ENCODE results near the gene DNTT. TPM values are rescaled to one million over a fixed set of nuclear protein-coding genes. Genes with fewer than 3 reads are reported as not detected.

Gene DNTT
- total RNA-seq, 1 donor, result not detected

DNA sequence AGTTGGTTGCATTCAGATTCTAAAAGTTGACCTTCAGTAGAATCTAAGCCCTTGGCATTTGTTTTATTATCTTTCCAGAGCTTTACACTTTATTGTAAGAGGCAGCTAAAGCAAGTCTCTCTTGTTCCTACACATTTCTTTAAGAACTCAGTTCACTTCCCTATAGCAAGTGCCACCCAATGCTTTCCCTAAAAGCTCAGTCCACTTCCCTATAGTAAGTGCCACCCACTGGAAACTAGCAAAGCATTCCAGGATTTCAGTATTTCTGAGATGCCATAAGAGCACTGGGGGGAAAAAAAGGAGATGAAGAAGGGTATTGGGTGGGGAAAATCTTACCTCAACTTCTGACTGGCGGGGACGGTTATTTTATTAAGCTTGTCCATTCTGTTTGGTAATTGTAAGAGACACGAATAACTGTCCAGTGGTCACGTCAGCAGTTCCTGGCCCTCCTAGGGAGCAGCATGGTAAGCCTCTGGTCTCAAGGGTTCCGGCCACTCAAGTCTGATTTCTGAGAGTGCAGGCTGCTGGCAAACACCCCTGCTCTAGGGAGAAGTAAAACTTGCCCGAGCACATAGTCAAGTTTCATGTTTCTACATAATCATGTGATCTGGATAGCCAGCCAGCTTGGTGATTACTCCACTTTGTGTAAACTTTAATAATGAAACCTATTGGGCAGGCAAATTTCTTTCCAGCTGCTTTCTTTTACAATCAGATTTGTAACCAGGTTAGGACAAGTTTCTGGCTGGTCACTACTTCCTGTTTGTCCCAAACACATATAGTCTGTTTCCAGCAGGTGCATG, 33.0 kb upstream of the DNTT start, which contains the start of gene BLNK:
BLNK (minus strand) TSS at position 554 of the 800 bp plus-strand sequence; CDS start at position 383, 171 bp downstream.
- Histone ChIP-seq H2AFZ (ENCODE audit: low read length) (peak within 1 kb of the TSS; percentile 28), H3K4me3 (ENCODE audit: insufficient read depth, low read length) (no peak within 1 kb of the TSS), H3K79me2 (ENCODE audit: insufficient read depth, low read length) (no peaks in the 10 kb centered on the region), H3K27me3 (ENCODE audit: insufficient read depth, low read length) (no peaks in the 10 kb centered on the region), H3K4me1 (ENCODE audit: insufficient read depth, low read length) (no peaks in the 10 kb centered on the region), H3K9me3 (ENCODE audit: low read depth, low read length) (no peaks in the 10 kb centered on the region), H3K36me3 (ENCODE audit: insufficient read depth, low read length) (no peaks in the 10 kb centered on the region), H3K27ac (ENCODE audit: low read depth, low read length) (no peak within 1 kb of the TSS), H4K20me1 (ENCODE audit: insufficient read depth, low read length) (no peaks in the 10 kb centered on the region), H3K4me2 (ENCODE audit: insufficient read depth, low read length) (no peak within 1 kb of the TSS)
- TF ChIP-seq, protein P1, sequence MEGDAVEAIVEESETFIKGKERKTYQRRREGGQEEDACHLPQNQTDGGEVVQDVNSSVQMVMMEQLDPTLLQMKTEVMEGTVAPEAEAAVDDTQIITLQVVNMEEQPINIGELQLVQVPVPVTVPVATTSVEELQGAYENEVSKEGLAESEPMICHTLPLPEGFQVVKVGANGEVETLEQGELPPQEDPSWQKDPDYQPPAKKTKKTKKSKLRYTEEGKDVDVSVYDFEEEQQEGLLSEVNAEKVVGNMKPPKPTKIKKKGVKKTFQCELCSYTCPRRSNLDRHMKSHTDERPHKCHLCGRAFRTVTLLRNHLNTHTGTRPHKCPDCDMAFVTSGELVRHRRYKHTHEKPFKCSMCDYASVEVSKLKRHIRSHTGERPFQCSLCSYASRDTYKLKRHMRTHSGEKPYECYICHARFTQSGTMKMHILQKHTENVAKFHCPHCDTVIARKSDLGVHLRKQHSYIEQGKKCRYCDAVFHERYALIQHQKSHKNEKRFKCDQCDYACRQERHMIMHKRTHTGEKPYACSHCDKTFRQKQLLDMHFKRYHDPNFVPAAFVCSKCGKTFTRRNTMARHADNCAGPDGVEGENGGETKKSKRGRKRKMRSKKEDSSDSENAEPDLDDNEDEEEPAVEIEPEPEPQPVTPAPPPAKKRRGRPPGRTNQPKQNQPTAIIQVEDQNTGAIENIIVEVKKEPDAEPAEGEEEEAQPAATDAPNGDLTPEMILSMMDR (IDR thresholded peaks at IDR 0.05; ENCODE audit: extremely low read depth, low read depth, low read length), result no peak
- no peak for DNase-seq (ENCODE audit: insufficient read length, low spot score, missing footprints)

DNA sequence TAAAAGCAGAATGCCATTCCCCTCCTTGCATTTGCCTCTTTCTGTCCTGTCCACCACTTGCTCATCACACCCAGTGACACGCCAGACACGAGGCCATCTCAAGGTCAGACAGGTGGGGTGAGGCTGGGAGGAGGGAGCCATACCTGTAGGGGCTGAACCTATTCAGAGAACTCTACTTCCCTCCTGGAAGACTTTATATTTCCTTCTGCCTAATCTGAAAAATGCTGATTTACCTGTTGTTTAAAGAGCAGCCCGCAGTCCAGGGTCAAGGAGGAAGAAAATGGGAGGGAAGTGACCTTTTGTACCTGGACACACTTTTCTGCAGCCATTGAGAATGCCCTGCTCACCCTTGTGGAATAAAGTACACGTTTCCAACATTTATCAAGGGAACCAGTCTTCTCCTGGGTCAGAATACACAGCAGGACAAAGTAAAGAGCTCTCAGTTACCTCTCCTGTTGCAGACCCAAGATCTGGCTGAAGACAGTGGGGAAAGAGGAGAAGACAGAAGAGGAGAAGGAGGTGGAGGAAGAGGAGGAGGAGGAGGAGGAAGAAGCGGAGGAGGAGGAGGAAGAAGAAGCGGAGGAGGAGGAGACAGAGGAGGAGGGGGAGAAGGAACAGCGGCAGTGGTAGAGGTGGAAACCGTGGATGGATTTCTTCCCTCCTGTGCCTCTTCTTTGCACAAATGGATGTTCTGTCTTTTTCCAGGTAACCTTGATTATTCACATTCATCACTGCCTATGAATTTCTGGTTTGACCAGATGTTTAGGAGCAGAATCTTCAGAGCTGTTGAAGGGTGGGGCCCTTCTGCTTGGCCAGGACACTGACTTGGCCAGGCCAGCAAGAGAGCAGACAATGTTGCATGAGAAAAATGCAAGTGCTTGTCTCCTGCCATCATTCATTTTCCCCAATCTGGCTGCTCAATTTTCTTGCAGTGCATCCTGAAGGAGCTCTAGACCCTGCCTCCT, 31.6 kb upstream of the DNTT start:
- Histone ChIP-seq H3K4me2 (ENCODE audit: insufficient read depth, low read length) (no peak overlapping the region), H3K4me1 (ENCODE audit: insufficient read depth, low read length) (no peaks in the 10 kb centered on the region), H3K9me3 (ENCODE audit: low read depth, low read length) (no peaks in the 10 kb centered on the region), H3K79me2 (ENCODE audit: insufficient read depth, low read length) (no peaks in the 10 kb centered on the region), H3K4me3 (ENCODE audit: insufficient read depth, low read length) (no peak overlapping the region), H3K27ac (ENCODE audit: low read depth, low read length) (no peak overlapping the region), H3K36me3 (ENCODE audit: insufficient read depth, low read length) (no peaks in the 10 kb centered on the region), H3K27me3 (ENCODE audit: insufficient read depth, low read length) (no peaks in the 10 kb centered on the region), H2AFZ (ENCODE audit: low read length) (no peak overlapping the region), H4K20me1 (ENCODE audit: insufficient read depth, low read length) (no peaks in the 10 kb centered on the region)
- TF ChIP-seq, protein P1 (IDR thresholded peaks at IDR 0.05; ENCODE audit: extremely low read depth, low read depth, low read length), result no peak
- no peak for DNase-seq (ENCODE audit: insufficient read length, low spot score, missing footprints)

DNA sequence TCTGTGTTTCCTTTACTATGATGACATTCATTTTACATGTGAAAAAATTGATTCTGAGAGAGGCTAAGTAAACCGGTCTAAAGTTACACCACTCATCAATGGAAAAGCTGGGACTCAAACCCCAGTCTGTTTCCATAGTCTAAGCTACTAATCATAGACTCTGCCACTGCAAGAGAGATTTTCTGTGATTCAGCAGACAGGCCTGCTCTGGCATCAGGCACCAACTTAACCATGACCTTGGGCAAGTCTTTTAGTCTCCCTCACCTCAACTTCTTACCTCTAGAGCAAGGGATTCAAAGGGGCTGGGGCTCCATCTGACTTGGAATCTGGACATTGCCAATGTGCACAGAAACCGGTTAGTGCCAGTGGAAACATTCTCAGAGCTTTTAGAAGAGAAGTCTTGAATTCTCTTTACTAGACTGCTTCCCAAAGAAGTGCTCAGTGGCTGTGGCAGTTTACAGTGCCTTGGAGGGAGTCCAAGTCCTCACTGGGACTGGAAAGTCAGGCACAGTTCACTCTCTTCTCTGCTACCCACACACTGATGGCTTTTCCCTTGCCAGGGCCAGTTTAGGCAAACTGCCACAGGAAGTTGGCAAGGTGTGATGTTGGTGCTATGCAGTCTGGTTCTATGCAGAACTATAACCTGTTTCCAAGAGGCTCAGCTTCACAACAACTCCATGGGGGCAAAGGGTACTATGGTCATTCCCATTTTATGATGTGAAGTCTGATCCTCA, 28.4 kb upstream of the DNTT start:
- TF ChIP-seq, protein P1 (IDR thresholded peaks at IDR 0.05; ENCODE audit: extremely low read depth, low read depth, low read length), result no peak
- Histone ChIP-seq H2AFZ (ENCODE audit: low read length) (no peak overlapping the region), H3K4me1 (ENCODE audit: insufficient read depth, low read length) (no peaks in the 10 kb centered on the region), H3K27me3 (ENCODE audit: insufficient read depth, low read length) (no peaks in the 10 kb centered on the region), H3K79me2 (ENCODE audit: insufficient read depth, low read length) (no peaks in the 10 kb centered on the region), H3K27ac (ENCODE audit: low read depth, low read length) (no peak overlapping the region), H3K9me3 (ENCODE audit: low read depth, low read length) (no peaks in the 10 kb centered on the region), H3K36me3 (ENCODE audit: insufficient read depth, low read length) (no peaks in the 10 kb centered on the region), H3K4me2 (ENCODE audit: insufficient read depth, low read length) (no peak overlapping the region), H4K20me1 (ENCODE audit: insufficient read depth, low read length) (no peaks in the 10 kb centered on the region), H3K4me3 (ENCODE audit: insufficient read depth, low read length) (no peak overlapping the region)
- no peak for DNase-seq (ENCODE audit: insufficient read length, low spot score, missing footprints)
